HG03520 (cell line): ENCODE data around the gene MRFAP1.
A peak's percentile ranks its signal among the peaks of the same experiment; 100 is the strongest.

Source experiments
- ATAC-seq: cut with Tn5 transposase; IDR thresholded peaks from one replicate; pipeline ENCODE4 v1.9.1; 2021; ENCODE audit warnings: mild to moderate bottlenecking, moderate library complexity; ENCODE audit not compliant: unreplicated experiment

MRFAP1 gene

GRCh38 chr4:6640292-6641163, at the start of gene MRFAP1:
TSS of gene MRFAP1 (plus strand) at chr4:6640685. CDS start at chr4:6640863, 178 bp downstream.
- peak; percentile 62 for ATAC-seq

GRCh38 chr4:6591313-6591712, 49.2 kb upstream of the MRFAP1 start:
- no peak for ATAC-seq

GRCh38 chr4:6591781-6592180, 48.7 kb upstream of the MRFAP1 start:
- ATAC-seq, result no peak

- ATAC-seq, result no peak
These were observed 47.5 kb upstream of the MRFAP1 start for GRCh38 chr4:6592804-6593563.

GRCh38 chr4:6594341-6594740, 46.1 kb upstream of the MRFAP1 start:
- no peak for ATAC-seq

- ATAC-seq, result no peak
These were observed 45.6 kb upstream of the MRFAP1 start for GRCh38 chr4:6594826-6595355.

GRCh38 chr4:6595897-6596537, 44.5 kb upstream of the MRFAP1 start:
- no peak for ATAC-seq

GRCh38 chr4:6596948-6597347, 43.5 kb upstream of the MRFAP1 start:
- ATAC-seq, result no peak

- no peak for ATAC-seq
These were observed 42.4 kb upstream of the MRFAP1 start for GRCh38 chr4:6598127-6598526.

- no peak for ATAC-seq
These were observed 41.8 kb upstream of the MRFAP1 start for GRCh38 chr4:6598641-6599040.

GRCh38 chr4:6601661-6602250, 38.7 kb upstream of the MRFAP1 start:
- ATAC-seq, result no peak

GRCh38 chr4:6602289-6602688, 38.2 kb upstream of the MRFAP1 start:
- ATAC-seq, result no peak

- no peak for ATAC-seq
These were observed 37.4 kb upstream of the MRFAP1 start for GRCh38 chr4:6603128-6603527.

GRCh38 chr4:6605114-6605513, 35.4 kb upstream of the MRFAP1 start:
- no peak for ATAC-seq

- ATAC-seq, result no peak
These were observed 34.9 kb upstream of the MRFAP1 start for GRCh38 chr4:6605605-6606004.

- ATAC-seq, result no peak
These were observed 33.8 kb upstream of the MRFAP1 start for GRCh38 chr4:6606465-6607235.

- ATAC-seq, result no peak
These were observed 33.0 kb upstream of the MRFAP1 start for GRCh38 chr4:6607368-6608055.

GRCh38 chr4:6608758-6609414, 31.6 kb upstream of the MRFAP1 start:
- ATAC-seq, result no peak
